Pons (tissue), 1 donor: ENCODE measurements around the gene KRTAP10-11.
"Not testable (repeated sequence)": the region's sequence is repeated elsewhere in the genome, so short reads cannot be mapped to it uniquely, and the experiment has no call there.

ENCODE experiments used
- DNase-seq: peaks from one replicate; pipeline ENCODE4 v3.0.0-alpha.2; 2016; ENCODE audit warnings: low spot score

KRTAP10-11 gene

DNA sequence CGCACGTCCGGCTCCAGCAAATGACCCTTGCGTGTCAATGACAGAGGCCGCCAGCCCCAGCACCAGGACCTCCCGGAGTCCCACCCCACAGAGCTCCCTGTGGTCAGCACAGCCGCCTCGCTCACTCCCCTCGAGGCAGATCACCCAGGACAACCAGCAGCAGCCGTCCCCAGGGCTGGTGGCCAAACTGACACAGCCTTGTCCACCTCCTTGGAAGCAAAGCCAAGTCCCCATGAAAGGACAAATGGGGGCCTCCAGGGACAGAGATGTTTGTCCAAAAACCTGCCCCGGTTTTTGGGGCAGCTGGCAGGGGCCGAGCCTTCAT is 6.9 kb upstream of the KRTAP10-11 start:
- DNase-seq = no peak

DNA sequence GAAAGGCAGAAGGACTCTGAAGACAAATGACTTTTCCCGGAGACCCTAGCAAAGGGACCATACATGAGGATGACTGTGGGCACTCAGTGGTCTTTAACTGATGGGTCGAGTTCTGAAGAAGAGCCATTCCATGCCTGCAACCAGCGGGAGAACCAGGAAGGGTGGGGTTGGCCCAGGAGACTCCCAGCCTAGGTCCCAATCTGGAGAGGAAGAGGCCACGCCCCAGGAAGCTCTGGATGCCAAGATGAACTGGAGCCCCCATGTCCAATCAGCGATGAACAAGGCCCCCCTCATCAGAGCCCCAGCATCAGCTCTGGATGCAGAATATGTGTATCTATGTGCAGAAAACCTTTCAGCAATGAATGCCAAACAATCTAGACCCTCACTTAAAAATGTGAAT is 5.5 kb upstream of the KRTAP10-11 start:
- no peak for DNase-seq

GRCh38 chr21:44643741-44644310 is 2.4 kb upstream of the KRTAP10-11 start:
- DNase-seq = no peak

DNA sequence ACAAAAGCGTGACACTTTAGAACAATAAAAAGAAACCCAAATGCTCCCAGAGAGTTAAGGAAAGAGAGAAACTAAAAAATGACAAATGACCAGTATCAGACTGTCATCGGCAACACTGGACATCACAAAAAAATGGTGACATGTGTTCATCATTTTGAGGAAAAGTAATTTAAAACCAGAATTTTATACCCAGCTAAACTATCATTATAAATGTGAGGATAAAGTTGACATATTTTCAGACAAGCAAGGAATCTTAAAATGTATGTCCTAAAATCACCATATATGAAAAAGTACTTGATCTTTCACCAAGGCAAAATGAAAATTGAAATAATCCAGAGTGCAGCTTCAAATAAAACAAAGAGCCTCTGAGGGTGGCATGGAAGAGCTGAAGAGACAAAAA is 1.3 kb upstream of the KRTAP10-11 start:
- DNase-seq = no peak

- DNase-seq = no peak
These were observed 973 bp downstream of the KRTAP10-11 start for GRCh38 chr21:44647222-44647552.

DNA sequence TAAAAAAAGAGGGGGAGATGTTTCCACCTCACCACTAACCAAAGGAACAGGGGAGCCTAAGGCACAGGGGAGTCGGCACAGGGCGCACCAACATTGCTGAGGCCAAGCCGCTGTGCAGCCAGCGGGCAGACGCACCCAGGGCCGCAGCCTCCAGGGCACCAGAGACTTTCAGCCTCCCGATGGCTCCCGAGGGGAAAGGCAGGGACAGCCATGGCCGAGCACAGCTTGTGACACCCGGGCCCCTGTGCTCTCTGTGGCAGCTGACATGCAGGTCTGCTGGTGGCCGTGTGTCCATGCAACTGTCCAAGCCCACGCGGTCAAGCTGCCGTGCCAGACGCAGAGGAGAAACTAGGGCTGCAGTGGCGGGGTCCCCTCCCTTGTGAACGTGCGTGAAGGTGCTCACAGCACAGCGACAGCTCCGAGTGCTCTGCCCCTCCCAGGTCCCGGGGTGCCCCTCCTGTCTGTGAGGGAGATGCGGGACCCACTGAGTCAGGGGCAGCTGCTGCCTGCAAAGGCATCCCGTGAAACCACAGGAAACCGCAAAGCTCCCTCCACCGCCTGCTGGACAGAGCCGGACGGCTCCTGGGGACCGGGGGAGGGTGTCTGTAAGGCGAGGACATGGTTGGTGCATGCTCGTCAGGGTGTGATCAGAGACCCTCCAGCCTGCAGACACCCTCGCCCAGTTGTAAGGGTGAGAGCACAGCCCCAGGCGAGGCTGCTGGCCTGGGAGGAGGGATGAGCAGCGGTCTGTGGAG is 2.5 kb downstream of the KRTAP10-11 start:
- no peak for DNase-seq

DNA sequence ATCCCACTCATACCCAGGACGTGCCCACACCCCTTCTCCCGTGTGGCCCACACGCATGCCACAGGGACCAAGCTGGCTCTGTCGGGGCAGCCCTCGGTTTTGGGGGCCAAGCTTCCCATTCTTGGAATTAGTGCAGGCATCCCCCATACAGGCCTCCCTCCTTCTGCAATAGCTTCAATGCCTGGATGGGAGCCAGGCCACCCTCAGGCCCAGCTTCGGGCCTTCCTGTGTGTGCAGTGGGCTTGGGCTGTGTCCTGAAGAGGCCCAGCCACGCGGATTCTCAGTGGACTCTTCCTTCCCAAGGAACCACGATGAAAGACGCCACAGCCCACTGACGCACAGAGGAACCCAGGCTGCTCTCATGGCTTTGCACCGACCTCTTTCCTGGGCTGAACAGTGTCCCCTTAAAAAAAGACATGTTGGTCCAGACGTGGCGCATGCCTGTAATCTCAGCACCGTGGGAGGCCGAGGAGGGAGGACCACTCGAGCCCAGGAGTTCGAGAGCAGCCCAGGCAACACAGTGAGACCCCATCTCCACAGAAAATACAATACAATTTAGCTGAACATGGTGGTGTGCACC is 3.4 kb downstream of the KRTAP10-11 start:
- no peak for DNase-seq

DNA sequence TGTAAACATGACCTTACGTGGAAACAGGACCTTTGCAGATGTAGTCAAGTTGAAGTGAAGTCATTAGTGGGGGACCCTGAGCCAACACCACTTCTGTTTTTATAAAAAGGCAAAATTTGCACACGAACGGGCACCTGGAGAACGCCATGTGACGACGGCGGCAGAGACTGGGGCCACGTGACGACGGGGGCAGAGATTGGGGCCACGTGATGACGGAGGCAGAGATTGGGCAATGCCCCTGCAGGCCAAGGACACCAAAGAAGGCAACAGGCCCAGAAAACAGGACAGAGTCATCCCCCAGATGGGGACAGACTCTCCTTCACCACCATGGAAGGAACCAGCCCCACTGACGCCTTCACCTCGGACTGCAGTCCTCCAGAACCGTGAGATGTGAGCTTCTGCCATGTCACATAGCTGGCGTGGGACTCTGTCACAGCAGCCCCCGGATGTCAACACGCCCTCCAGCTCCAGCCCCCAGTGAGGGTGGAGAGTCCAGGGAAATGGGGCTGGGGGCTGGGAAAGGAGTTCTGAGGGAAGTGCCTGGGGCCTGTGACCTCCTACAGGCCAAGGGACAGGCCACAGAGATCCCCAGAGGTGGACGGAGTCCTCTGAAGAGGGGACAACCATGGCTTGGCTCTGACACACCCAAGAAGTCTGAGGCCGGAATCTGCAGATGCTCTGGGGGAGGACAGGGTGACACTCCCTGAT is 4.2 kb downstream of the KRTAP10-11 start:
- DNase-seq = no peak

DNA sequence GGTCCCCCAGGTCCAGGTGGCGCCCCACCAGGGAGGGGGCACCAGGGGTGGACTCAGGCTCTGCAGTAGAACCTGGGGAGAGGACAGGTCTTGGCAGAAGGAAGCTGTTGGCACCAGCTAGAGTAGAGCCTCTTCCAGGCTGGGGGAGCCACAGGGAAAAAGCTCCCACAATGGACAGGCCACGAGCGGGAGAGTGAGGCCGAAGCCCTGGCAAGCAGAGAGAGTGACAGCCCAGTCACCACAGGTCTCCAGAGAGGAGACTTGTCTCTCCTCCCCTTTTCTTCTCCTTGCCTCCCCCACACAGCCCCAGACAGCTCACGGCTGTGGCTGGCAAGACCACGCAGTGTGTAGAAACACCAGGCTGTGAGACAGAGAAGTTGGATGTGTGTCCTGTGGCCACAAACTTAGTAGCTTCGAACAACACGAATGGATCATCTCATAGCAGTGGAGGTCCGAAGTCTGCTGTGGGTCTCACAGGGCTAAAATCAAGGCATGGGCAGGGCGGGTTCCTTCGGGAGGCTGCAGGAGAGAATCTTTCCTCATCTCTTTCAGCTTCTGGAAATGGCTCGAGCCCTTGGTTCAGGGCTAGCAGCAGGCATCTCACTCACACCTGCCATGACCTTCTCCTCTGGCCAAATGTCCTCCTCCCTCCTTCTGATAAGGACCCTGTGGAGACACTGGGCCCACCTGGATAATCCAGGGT is 4.9 kb downstream of the KRTAP10-11 start:
- DNase-seq = no peak

GRCh38 chr21:44653123-44653522 is 6.9 kb downstream of the KRTAP10-11 start:
- no peak for DNase-seq

DNA sequence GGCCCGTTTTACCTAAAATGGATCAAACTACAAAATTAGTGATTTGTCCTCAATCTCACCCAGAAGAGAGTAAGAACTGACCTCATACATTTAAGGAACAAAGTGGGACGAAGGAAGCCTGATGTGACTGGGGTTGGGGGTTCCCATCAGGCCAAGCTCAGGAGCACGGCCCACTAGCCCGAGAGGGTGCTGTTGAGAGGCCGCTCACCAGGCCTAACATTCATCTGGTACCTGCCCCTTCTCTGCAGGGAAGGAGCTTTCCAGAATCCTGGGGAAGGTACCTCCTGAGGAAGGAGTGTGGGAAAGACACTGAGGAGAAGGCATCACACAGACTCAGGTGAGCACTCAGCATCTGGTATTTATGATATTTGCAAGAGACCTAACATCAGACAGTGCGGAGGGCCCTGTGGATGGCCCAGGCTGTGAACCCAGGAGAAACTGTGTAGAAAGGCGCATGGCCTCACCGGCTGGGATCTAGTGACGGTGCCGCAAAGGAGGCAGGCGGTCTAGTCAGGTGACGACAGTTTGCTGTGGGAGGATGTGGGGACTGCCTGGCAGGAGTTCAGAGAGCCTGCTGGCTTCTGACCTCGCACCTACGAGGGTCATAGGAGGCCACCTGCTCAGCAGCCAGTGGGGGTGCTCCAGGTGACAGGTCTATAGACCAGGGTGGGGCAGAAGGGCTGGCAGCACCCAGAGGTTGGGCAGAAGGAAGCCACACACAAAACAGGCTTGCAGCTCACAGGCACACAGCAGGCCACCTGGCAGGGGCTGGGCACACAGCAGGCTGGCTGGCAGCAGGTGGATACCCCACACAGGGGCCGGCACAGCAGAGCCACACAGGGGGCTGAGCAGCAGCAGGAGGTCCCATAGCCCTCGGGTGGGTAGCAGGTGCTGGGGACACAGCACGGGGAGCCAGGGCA is 7.7 kb downstream of the KRTAP10-11 start:
- no peak for DNase-seq

- no peak for DNase-seq
These were observed 8.5 kb downstream of the KRTAP10-11 start, which contains the start of gene KRTAP12-4 for GRCh38 chr21:44654576-44655175. KRTAP12-4 (minus strand) TSS chr21:44654659; CDS start chr21:44654614, 45 bp downstream.

DNA sequence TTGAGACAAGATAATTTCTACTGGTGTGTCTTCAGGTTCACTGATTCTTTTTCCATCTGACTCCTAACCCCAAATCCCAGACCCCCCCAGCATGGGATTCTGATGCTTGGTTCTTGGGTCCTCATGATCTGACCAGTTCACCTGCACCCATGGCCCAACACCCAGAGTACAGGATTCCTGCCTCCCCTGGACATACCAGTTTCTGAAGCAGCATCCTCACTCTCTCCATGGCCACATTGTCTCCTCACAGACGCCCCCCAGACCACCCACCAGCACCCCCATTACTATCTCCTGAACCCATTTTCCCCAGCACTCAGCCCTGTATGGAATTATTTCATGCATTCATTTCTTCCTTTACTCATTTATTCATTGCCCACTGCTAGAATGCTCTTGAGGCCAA is 10.7 kb downstream of the KRTAP10-11 start:
- no peak for DNase-seq

DNA sequence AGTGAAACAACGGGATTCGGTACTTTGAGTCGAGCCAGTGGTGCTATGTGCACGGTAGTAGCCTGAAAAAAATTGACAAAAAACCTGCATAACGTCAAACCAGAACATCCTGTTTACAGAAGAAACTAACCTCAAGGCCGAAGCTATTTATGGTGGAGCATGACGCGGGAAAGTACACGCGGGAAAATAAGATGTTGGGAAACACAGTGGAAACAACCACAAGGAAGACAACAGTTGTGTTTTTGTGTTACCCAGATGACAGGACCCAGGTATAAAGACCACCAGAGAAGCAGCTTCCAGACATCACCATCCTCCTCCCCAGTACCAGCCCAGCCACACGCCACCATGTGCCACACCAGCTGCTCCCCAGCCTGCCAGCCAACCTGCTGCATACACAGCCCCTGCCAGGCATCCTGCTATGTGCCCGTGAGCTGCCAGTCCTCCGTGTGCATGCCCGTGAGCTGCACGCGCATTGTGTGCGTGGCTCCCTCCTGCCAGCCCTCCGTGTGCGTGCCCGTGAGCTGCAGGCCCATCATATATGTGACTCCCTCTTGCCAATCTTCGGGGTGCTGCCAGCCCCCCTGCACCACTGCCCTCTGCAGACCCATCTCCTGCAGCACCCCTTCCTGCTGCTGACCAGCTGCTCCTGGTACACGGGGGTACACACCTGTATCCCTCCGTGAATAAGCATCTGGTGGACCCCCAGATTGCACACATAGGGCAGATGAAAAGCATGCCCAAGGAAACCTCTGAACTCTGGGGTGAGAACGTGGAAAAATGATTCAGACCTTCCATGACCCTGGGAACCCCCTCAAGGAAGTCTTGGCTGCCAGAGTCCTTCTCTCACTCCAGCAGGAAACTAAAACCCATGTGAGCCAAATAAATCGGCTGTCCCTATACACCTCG is 11.7 kb downstream of the KRTAP10-11 start, which contains the start of gene KRTAP12-3:
TSS of gene KRTAP12-3 (plus strand) at position 298 of the 906 bp plus-strand sequence. CDS start at position 346, 48 bp downstream.
- no peak for DNase-seq

GRCh38 chr21:44658541-44658910 is 12.3 kb downstream of the KRTAP10-11 start:
- DNase-seq = no peak

DNA sequence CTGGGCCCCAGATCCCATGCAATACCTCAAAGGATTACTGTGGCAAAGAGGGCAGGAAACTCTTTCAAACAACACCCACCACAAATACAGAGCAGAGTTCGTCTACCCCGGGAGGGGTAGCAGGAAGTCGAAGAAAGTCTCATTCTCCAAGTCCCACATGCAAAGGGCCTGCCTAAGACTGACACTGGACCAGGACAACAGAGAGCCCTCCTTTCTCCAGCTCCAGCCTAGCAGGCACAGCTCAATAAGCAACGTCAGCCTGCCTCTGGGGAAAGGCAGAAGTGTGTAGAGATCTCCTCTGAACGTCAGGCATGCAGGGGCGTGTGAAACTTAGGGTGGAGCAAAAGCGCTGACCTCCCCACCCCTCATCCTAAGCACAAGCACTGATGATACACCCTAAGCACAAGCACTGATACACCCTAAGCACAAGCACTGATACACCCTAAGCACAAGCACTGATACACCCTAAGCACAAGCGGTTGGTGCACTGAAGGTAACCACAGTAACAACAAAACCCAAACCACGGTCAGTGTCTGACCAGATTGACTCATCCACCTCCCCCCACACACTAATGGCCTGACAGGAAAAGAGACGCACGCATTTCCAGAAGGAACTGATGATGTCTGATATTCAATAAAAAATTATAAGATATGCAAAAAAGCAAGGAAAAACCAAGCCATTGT is 12.8 kb downstream of the KRTAP10-11 start:
- no peak for DNase-seq

DNA sequence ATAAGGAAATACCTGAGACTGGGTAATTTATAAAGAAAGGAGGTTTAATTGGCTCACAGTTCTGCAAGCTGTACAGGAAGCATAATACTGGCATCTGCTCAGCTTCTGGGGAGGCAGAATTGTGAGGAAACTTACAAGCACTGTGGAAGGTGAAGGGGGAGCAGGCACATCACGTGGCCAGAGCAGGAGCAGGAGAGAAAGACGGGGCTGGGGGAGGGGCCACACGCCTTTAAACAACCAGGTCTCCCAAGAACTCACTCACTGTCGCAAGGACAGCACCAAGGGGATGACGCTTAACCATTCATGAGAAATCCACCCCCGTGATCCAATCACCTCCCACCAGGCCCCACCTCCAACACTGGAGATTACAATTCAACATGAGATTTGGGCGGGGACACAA is 15.4 kb downstream of the KRTAP10-11 start:
- DNase-seq = not testable (repeated sequence)

- DNase-seq = no peak
These were observed 18.5 kb downstream of the KRTAP10-11 start for GRCh38 chr21:44664691-44665090.
